ENCODE data around the gene NFAM1. TPM values are rescaled to one million over a fixed set of nuclear protein-coding genes. Genes with fewer than 3 reads are reported as not detected.

The NFAM1 gene
- polyA plus RNA-seq, 12 donors = 0.44 to 3.4 (median 0.60) TPM; not detected in 2

GRCh38 chr22:42439821-42440674, 7.8 kb upstream of the NFAM1 start:
- DNase-seq = no peak

- no peak for DNase-seq
Measured at GRCh38 chr22:42439021-42439567, 6.9 kb upstream of the NFAM1 start.

GRCh38 chr22:42438293-42438650, 6.1 kb upstream of the NFAM1 start:
- no peak for DNase-seq

DNA sequence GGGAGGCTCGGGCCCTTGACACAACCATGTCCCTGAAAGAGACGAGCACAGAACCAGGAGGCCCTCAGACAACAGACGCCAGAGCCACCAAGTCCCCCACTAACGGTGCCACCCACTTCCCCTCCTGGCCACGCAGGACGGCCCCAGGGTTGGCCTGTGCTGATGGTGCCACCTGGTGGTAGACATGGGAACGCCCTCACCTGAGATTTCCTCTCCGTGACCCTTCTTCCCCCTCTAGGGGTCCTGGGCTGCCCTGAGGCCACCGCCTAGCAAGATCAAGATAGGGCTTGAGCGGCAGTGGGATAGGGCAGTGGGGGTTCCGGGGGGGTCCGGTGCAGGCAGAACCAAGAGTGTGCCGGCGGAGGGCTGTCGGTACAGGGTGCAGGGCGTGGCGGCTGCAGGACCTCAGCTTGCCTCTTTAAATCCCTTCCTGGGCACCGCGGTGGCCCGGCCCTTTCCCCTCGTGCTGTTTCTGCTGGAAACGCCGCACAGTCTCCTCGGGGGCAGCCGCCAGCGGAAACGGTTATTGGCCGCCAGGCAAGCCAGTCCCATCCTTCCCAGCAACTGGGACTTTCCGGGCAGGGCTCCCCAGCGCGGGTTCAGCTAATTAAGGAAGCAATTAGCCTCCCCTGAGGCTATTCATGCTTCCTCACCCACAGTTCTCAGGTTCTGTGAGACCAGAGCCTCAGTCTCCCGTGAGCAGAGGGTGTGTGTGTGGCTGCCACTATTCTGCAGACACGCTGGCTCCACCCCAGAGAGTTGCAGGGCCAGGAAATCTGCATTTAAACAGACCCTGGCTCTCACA, 5.5 kb upstream of the NFAM1 start:
- peak; percentile 59 for DNase-seq

DNA sequence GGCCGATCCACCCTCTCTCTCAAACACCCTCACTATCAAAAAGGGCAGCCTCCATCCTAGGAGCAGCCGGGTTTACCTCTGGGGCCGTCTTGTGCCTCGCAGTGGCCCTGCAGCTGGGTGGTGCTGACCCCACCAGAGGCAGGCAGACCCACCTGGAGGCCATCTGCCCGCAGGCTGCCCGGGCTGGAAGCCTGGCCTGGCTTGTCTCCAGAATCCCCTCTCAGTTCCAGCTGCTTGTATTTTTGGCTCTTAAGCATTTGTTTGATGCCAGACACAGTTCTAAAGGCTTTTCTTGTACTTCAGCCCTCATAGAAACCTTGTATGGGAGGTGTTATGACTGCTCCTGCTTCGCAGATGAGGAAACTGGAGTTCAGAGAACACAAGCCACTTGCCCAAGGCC, 4.2 kb upstream of the NFAM1 start:
- DNase-seq = no peak

- DNase-seq = no peak
Measured at GRCh38 chr22:42434748-42435425, 2.7 kb upstream of the NFAM1 start.

GRCh38 chr22:42433754-42434682, 1.8 kb upstream of the NFAM1 start:
- DNase-seq = no peak

GRCh38 chr22:42432818-42433217, 615 bp upstream of the NFAM1 start:
- no peak for DNase-seq

DNA sequence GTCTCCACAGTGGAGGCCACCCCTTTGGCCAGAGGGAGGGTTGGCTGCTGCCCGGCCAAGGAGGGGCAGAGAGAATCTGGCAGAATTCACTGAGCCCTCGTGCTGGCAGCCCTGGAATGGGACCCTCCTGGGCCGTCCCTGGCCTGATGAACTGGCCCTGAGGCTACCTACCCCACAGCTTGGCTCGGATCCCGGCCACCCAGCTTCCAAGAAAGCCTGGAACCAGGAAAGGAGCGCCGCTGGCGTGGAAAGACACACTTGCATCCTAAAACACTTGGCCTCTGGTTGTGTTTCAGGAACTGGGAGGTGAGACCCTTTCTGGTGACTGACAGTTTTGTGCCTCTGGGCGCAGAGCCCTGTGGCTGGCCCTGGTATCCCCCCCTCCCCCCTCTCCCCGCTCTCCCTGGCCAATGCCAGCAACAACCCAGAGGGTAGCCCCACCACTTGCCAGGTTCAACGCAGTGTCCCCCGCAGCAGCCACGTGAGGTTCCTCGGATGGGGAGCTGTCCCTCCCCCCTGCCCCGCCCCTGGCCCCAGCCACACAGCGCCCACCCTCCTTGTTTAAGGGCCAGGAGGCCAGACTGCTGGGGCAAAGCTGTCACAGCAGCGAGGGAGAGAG, 693 bp downstream of the NFAM1 start:
- no peak for DNase-seq

GRCh38 chr22:42430528-42431125, 1.6 kb downstream of the NFAM1 start:
- DNase-seq = no peak

GRCh38 chr22:42428760-42429159, 3.4 kb downstream of the NFAM1 start:
- DNase-seq = no peak

DNA sequence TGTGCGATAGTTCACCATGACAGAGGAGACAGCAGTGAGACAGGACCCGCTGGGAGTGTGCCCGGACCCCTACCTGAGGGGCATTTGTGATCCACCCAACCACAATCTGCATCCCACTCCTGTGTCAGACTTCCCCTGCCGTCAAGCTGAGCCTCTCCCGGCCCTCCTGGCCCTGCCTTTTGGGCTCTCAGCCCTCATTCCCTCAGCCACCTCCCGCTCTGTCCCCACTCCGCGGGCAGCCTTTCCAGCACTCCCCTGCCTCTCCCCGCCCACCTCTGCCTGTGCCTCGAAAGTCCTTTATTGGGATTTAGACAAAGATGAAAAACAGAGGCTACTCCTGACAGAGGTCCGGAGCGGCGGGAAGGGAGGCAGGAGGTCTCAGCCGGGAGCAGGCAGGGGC, 4.2 kb downstream of the NFAM1 start:
- no peak for DNase-seq

GRCh38 chr22:42427167-42427566, 5.0 kb downstream of the NFAM1 start:
- no peak for DNase-seq

GRCh38 chr22:42425989-42426355, 6.2 kb downstream of the NFAM1 start:
- no peak for DNase-seq

DNA sequence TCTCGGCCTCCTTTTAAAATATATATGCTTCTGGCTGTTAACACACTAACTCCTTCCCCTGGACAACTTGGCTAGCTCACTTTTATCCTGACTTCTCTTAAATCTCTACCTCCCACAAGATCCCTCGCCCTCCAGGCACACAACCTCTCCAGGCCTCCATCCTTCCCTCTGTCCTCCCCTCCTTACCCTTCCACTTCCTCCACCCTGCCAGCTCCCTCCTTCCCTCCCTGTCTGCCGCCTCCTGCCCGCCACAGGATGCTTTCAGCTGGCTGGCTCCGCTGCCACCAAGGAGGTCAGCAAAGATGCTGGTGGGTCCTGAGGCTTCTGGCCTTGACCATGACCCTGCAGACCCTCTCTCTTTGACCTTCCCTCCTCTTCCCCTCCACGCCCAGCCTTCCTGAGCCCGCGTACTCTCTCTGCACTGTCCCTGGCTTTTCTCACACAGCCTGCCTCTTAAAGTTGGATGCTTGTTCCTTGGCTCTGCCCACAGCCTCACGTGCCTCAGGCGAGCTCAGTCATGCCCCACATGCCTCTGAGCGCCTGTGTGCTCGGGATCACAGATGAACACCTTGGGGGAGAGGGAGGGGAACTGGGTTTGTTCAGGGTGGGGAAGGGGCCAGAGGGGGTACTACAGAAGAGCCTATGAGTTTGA, 6.7 kb downstream of the NFAM1 start:
- no peak for DNase-seq

GRCh38 chr22:42419243-42419881, 12.8 kb downstream of the NFAM1 start:
- DNase-seq = no peak

DNA sequence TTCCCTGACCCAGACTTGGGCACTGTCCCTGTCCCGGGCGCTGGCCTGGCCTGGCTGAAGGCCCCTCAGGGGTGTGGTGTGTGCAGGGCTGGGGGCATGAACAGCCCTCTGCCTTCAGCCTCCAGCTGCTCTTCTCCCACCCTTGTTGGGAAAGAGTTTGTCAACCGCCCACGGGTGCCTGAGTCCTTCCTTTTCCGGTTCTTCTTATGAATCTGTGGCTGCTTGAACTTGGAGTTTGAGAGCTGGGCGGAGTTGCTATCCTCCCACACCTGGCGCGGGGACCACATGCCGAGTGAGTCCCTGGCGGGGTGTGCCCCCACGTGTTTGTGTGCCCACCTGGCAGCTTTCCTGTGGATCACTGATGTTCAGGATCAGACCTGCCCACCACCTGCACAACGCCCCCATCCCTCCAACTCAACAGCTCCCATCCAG, 13.4 kb downstream of the NFAM1 start:
- DNase-seq = no peak

DNA sequence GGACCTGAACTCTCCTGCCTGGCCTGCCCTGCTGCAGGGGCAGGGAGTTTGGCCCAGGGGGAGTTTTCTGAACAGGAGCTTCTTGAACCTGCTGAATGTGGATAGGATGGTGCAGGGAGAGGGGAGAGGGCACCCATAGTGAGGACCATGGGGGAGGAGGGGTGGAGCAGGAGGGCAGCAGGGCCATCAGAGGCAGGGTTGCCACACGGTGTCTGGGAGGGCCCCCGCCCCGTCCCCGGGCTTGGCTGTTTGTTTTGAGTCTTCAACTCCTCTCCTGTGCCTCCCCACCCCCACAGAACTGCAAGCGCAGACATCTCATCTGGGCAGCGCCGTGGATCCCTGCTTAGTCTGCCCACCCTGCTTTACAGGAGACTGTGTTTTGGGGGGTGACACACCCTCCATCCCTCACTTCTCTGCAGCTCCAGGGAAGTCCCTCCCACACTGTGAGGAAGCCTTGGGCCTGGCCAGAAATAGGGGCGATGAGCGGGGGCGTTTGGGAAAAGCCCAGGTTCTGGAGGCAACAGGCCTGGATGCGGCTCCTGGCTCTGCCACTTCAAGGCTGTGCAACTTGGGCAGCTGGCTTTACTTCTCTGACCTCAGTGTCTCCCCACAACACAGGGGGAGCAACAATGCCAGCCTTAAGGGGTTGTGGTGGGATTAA, 14.4 kb downstream of the NFAM1 start:
- no peak for DNase-seq

All from muscle of arm (tissue), 12 donors.